ENCODE data around the gene OBSCN. TPM values are rescaled to one million over a fixed set of nuclear protein-coding genes. Genes with fewer than 3 reads are reported as not detected.

The OBSCN gene
- total and polyA plus RNA-seq, 2 of the 4 experiments (the other 2 are of a cell fraction): 4.1 to 9.5 TPM

GRCh38 chr1:228411548-228412430, 203.9 kb downstream of the OBSCN start (continued):
- TF ChIP-seq FOS (IDR thresholded peaks at IDR 0.05; ENCODE audit: low read depth, low read length): no peak

DNA sequence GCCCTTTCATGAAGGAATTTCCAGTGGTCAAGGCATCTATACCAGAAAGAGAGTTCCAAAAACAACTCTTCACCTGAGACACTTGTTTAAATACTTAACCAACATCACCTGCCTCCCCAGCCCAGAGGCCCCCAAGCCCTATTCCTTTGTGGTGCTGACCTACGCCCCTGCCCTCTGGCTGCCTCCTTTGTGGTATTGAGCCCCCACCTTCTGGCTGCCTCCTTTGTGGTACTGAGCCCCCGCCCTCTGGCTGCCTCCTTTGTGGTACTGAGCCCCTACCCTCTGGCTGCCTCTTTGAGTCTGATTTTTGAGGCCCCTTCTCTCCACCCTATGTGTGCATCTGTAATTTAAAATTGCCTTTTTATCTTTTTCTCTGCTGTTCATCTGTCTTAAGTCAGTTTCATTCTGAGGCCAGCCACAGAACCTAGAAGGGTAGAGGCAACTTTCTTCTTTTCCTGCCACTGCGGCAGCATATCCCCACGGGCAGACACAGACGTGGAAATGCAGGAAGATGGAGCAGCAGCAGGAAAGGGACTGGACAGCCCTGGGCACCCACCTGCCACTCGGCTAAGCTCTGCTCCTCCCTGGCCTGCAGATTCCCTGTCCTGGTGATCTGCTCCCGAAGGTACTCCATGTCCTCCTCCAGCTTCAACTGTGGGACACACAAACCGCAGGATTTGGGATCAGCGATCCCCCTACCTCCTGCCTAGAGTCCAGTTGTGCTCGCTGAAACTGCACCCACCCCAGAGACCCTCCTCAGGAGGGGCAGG, 205.6 kb downstream of the OBSCN start:
- no peak overlapping the region for H4K8ac ChIP-seq (ENCODE audit: low read depth in 2 of 2, low read length in 2 of 2)
- H3K4me1 ChIP-seq (ENCODE audit: control insufficient read depth, insufficient read depth, low read length): peaks cover 6% of the 10 kb centered on the region; the same call in 1 of the 2 replicates
- H3K23ac ChIP-seq (ENCODE audit: low read depth, low read length): no peak overlapping the region
- H2BK20ac ChIP-seq (ENCODE audit: low read depth, low read length): no peak overlapping the region
- H3K9me1 ChIP-seq (ENCODE audit: insufficient read depth, low read length): peaks cover 18% of the 10 kb centered on the region
- ChIA-PET CTCF (no interaction called here), POLR2A (ENCODE audit: unreplicated experiment) (no interaction called here)
- no peak overlapping the region for H3K4ac ChIP-seq (ENCODE audit: low read depth, low read length)
- H3K56ac ChIP-seq (ENCODE audit: extremely low read depth, insufficient read depth, low read length): no peak overlapping the region
- H3K27me3 ChIP-seq (ENCODE audit: control insufficient read depth, insufficient read depth, low read length): no peaks in the 10 kb centered on the region; the same call in 1 of the 2 replicates
- no peak overlapping the region for H2AK9ac ChIP-seq (replicated peaks; ENCODE audit: low read depth, low read length, poor library complexity)
- WGBS, 2 experiments (ENCODE audit: extremely low coverage in 2 of 2, insufficient read length in 1 of 2): 100% methylated on average over 1 of the region's 10 CpGs; no CpG with 5 or more reads in 1 of the 2 experiments
- H3K4me2 ChIP-seq (ENCODE audit: low read depth, low read length): no peak overlapping the region
- no peak overlapping the region for H4K91ac ChIP-seq (ENCODE audit: insufficient read depth, low read depth, low read length)
- H2BK5ac ChIP-seq (ENCODE audit: low read depth, low read length, poor library complexity, severe bottlenecking): no peak overlapping the region
- no peak overlapping the region for H3K9ac ChIP-seq (ENCODE audit: low read depth, low read length)
- intact Hi-C loops (cut with micrococcal nuclease): no loop called here
- no peak overlapping the region for H2AK5ac ChIP-seq (ENCODE audit: low read depth, low read length)
- peaks cover 20% of the 10 kb centered on the region for H3K36me3 ChIP-seq (ENCODE audit: control insufficient read depth, insufficient read depth, low read length)
- in situ Hi-C loops (cut with MboI; ENCODE audit: low sequenced_read_pairs): no loop called here
- no peak overlapping the region for H3K27ac ChIP-seq (ENCODE audit: insufficient read depth, low read length)
- no peak overlapping the region for H3K14ac ChIP-seq (replicated peaks; ENCODE audit: low read depth, low read length)
- no TSS peak for BruUV-seq (replicated peaks)
- no peaks in the 10 kb centered on the region for H3K9me3 ChIP-seq (ENCODE audit: control insufficient read depth, insufficient read depth, low read length)
- DNase-seq (no peak), ATAC-seq (ENCODE audit: low read depth) (no peak)
- H2BK15ac ChIP-seq (ENCODE audit: low read depth, low read length): no peak overlapping the region
- TF ChIP-seq, protein P1, sequence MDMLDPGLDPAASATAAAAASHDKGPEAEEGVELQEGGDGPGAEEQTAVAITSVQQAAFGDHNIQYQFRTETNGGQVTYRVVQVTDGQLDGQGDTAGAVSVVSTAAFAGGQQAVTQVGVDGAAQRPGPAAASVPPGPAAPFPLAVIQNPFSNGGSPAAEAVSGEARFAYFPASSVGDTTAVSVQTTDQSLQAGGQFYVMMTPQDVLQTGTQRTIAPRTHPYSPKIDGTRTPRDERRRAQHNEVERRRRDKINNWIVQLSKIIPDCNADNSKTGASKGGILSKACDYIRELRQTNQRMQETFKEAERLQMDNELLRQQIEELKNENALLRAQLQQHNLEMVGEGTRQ (IDR thresholded peaks at IDR 0.05; ENCODE audit: low read depth, low read length): no peak
- TF ChIP-seq CHD1 (IDR thresholded peaks at IDR 0.05; ENCODE audit: low read depth, low read length) (no peak), FOS (IDR thresholded peaks at IDR 0.05; ENCODE audit: low read depth, low read length) (no peak), CTCF (conservative IDR thresholded peaks at IDR 0.05; ENCODE audit: low read depth, low read length) (no peak), RFX5 (IDR thresholded peaks at IDR 0.05; ENCODE audit: low read depth, low read length) (no peak), MAZ (IDR thresholded peaks at IDR 0.05; ENCODE audit: borderline replicate concordance, low read depth, low read length) (no peak), RCOR1 (IDR thresholded peaks at IDR 0.05; ENCODE audit: insufficient replicate concordance, low read length) (no peak)
- dilution Hi-C loops (cut with HindIII; ENCODE audit: low sequenced_read_pairs, unreplicated experiment): no loop called here
- peaks cover 18 to 33% of the 10 kb centered on the region in 2 experiments for H3K79me1 ChIP-seq (ENCODE audit: low read depth in 1 of 2, low read length in 2 of 2)
- H2BK120ac ChIP-seq (ENCODE audit: low read depth, low read length): no peak overlapping the region
- H4K20me1 ChIP-seq (ENCODE audit: insufficient read depth, low read length): peaks cover 24% of the 10 kb centered on the region
- no peak overlapping the region for H2AFZ ChIP-seq (replicated peaks; ENCODE audit: low read length, poor library complexity)
- H4K5ac ChIP-seq (ENCODE audit: low read depth, low read length): no peak overlapping the region
- H3K18ac ChIP-seq (ENCODE audit: low read depth, low read length): no peak overlapping the region
- no peak overlapping the region for H3K4me3 ChIP-seq (ENCODE audit: insufficient read depth, low read depth, low read length)
